Astrocyte (in vitro differentiated cells and primary cell): Measurements from ENCODE around the gene PNPLA7. TPM values are rescaled to one million over a fixed set of nuclear protein-coding genes. Genes with fewer than 3 reads are reported as not detected.

Experiments
- DNase-seq: peaks from one replicate; pipeline ENCODE4 v3.0.0-alpha.2; 2010; ENCODE audit warnings: low read depth
- FAIRE-seq: peaks from 2 replicates; lab custom pipeline; 2011; peaks lifted over from hg19 to GRCh38; lab: Jason Lieb, UNC
- H2AFZ ChIP-seq: 2 replicates; pipeline ENCODE4 v1.6.0; 2012; ENCODE audit warnings: low read depth, low read length, inconsistent platforms
- H3K27ac ChIP-seq: 2 replicates; pipeline ENCODE4 v1.5.1; 2011; ENCODE audit warnings: low read depth, low read length, inconsistent platforms
- H3K27me3 ChIP-seq: 2 replicates; pipeline ENCODE4 v1.6.0; 2011; ENCODE audit warnings: low read length, inconsistent platforms; ENCODE audit not compliant: insufficient read depth
- H3K36me3 ChIP-seq: 2 replicates; pipeline ENCODE4 v1.5.1; 2011; ENCODE audit warnings: low read length, inconsistent platforms; ENCODE audit not compliant: insufficient read depth
- H3K4me1 ChIP-seq: 2 replicates; pipeline ENCODE4 v1.5.1; 2011; ENCODE audit warnings: low read length, inconsistent platforms; ENCODE audit not compliant: insufficient read depth
- H3K4me2 ChIP-seq: 2 replicates; pipeline ENCODE4 v1.6.0; 2012; ENCODE audit warnings: low read length, inconsistent platforms
- H3K4me3 ChIP-seq: 2 replicates; pipeline ENCODE4 v1.5.1; 2011; ENCODE audit warnings: low read depth, mild to moderate bottlenecking, low read length, inconsistent platforms; ENCODE audit not compliant: insufficient read depth
- H3K79me2 ChIP-seq: 2 replicates; pipeline ENCODE4 v1.6.0; 2012; ENCODE audit warnings: mild to moderate bottlenecking, low read length, inconsistent platforms; ENCODE audit not compliant: insufficient read depth
- H3K9ac ChIP-seq: 2 replicates; pipeline ENCODE4 v1.6.0; 2012; ENCODE audit warnings: mild to moderate bottlenecking, low read length, inconsistent platforms
- H3K9me3 ChIP-seq: 2 replicates; pipeline ENCODE4 v1.5.1; 2012; ENCODE audit warnings: low read depth, mild to moderate bottlenecking, low read length, inconsistent platforms; ENCODE audit not compliant: insufficient read depth
- H4K20me1 ChIP-seq: 2 replicates; pipeline ENCODE4 v1.6.0; 2012; ENCODE audit warnings: low read length, inconsistent platforms; ENCODE audit not compliant: insufficient read depth
- H3K27ac Mint-ChIP-seq: one replicate; pipeline ENCODE4 v1.8.0; 2021; ENCODE audit warnings: mild to moderate bottlenecking, mixed read lengths; ENCODE audit not compliant: unreplicated experiment
- H3K27me3 Mint-ChIP-seq: one replicate; pipeline ENCODE4 v1.8.0; 2021; ENCODE audit warnings: low read depth, mixed read lengths; ENCODE audit not compliant: unreplicated experiment
- H3K36me3 Mint-ChIP-seq: one replicate; pipeline ENCODE4 v1.8.0; 2021; ENCODE audit warnings: low read depth, mixed read lengths; ENCODE audit not compliant: unreplicated experiment
- H3K4me1 Mint-ChIP-seq: one replicate; pipeline ENCODE4 v1.8.0; 2021; ENCODE audit warnings: low read depth, mixed read lengths; ENCODE audit not compliant: unreplicated experiment
- H3K4me3 Mint-ChIP-seq: one replicate; pipeline ENCODE4 v1.8.0; 2021; ENCODE audit warnings: mild to moderate bottlenecking, moderate library complexity, mixed read lengths; ENCODE audit not compliant: unreplicated experiment
- H3K9me3 Mint-ChIP-seq: one replicate; pipeline ENCODE4 v1.8.0; 2021; ENCODE audit warnings: mild to moderate bottlenecking, mixed read lengths; ENCODE audit not compliant: unreplicated experiment
- EZH2 ChIP-seq: IDR thresholded peaks from 2 replicates; pipeline ENCODE4 v1.6.1; 2012; ENCODE audit warnings: mild to moderate bottlenecking, low read length, inconsistent platforms; ENCODE audit not compliant: insufficient read depth
- total RNA-seq: library from RNA; stranded (reverse); gene quantifications from 2 replicates; pipeline ENCODE4 v1.2.1, GENCODE V29; 2021
- TF ChIP-seq, protein P1 (sequence below): IDR thresholded peaks from 2 replicates; pipeline ENCODE4 v1.5.1; 2011; ENCODE audit warnings: low read depth, mild to moderate bottlenecking, inconsistent platforms, low read length, moderate library complexity; ENCODE audit not compliant: insufficient read depth

PNPLA7 gene
- total RNA-seq, 1 donor from 2014 or later = 2.6 TPM

GRCh38 chr9:137588311-137588710 lies 38.1 kb upstream of the PNPLA7 start:
- peaks cover 4% of the 10 kb centered on the region for H3K27me3 Mint-ChIP-seq
- FAIRE-seq (no peak), DNase-seq (no peak)
- no peak overlapping the region for H3K27ac ChIP-seq
- peak overlapping the region; percentile 98 for H3K4me2 ChIP-seq
- peaks cover 10% of the 10 kb centered on the region for H3K4me1 ChIP-seq
- no peaks in the 10 kb centered on the region for H3K9me3 ChIP-seq
- peaks cover 4% of the 10 kb centered on the region for H3K4me1 Mint-ChIP-seq
- TF ChIP-seq, protein P1, sequence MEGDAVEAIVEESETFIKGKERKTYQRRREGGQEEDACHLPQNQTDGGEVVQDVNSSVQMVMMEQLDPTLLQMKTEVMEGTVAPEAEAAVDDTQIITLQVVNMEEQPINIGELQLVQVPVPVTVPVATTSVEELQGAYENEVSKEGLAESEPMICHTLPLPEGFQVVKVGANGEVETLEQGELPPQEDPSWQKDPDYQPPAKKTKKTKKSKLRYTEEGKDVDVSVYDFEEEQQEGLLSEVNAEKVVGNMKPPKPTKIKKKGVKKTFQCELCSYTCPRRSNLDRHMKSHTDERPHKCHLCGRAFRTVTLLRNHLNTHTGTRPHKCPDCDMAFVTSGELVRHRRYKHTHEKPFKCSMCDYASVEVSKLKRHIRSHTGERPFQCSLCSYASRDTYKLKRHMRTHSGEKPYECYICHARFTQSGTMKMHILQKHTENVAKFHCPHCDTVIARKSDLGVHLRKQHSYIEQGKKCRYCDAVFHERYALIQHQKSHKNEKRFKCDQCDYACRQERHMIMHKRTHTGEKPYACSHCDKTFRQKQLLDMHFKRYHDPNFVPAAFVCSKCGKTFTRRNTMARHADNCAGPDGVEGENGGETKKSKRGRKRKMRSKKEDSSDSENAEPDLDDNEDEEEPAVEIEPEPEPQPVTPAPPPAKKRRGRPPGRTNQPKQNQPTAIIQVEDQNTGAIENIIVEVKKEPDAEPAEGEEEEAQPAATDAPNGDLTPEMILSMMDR = no peak
- H3K36me3 Mint-ChIP-seq = peaks cover 5% of the 10 kb centered on the region
- no peak overlapping the region for H3K4me3 Mint-ChIP-seq
- H2AFZ ChIP-seq = no peak overlapping the region
- no peak overlapping the region for H3K9ac ChIP-seq
- no peak overlapping the region for H3K4me3 ChIP-seq
- H4K20me1 ChIP-seq = peaks cover 58% of the 10 kb centered on the region
- H3K27me3 ChIP-seq = no peaks in the 10 kb centered on the region
- H3K9me3 Mint-ChIP-seq = no peaks in the 10 kb centered on the region
- H3K27ac Mint-ChIP-seq = no peak overlapping the region
- peaks cover 19% of the 10 kb centered on the region for H3K36me3 ChIP-seq
- peaks cover 57% of the 10 kb centered on the region for H3K79me2 ChIP-seq

- Histone ChIP-seq H3K4me1 (peaks cover 10% of the 10 kb centered on the region), H3K79me2 (peaks cover 58% of the 10 kb centered on the region), H3K9ac (no peak overlapping the region), H3K9me3 (no peaks in the 10 kb centered on the region), H4K20me1 (peaks cover 67% of the 10 kb centered on the region), H3K4me3 (no peak overlapping the region), H3K27me3 (no peaks in the 10 kb centered on the region), H3K36me3 (peaks cover 19% of the 10 kb centered on the region), H3K27ac (no peak overlapping the region), H2AFZ (no peak overlapping the region), H3K4me2 (no peak overlapping the region)
- no peak for DNase-seq
- H3K4me3 Mint-ChIP-seq = no peak overlapping the region
- TF ChIP-seq EZH2 = no peak
- TF ChIP-seq, protein P1 = no peak
- no peak overlapping the region for H3K27ac Mint-ChIP-seq
- H3K27me3 Mint-ChIP-seq = no peaks in the 10 kb centered on the region
- FAIRE-seq = no peak
- peaks cover 4% of the 10 kb centered on the region for H3K4me1 Mint-ChIP-seq
- H3K9me3 Mint-ChIP-seq = no peaks in the 10 kb centered on the region
- H3K36me3 Mint-ChIP-seq = peaks cover 8% of the 10 kb centered on the region
Observed at GRCh38 chr9:137586854-137587253, 36.7 kb upstream of the PNPLA7 start.

DNA sequence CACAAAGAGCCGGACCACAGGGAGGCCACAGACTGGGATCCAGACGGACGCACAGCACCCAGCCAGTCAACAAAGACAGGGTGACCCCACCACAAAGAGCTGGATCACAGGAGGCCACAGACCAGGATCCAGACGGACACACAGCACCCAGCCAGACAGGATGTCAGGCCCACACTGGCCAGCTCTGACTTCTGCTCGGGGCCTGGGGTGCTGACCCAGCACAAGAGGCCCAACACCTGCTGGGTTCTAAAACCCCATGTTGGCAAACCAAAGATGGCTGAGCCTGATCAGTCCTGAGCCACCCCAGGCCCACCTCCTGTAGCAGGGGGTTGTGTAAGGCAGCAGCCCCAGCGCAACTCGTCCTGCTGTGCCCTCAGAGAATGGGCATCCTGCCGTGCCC lies 33.8 kb upstream of the PNPLA7 start:
- Histone ChIP-seq H3K79me2 (peaks cover 49% of the 10 kb centered on the region), H3K9ac (no peak overlapping the region), H3K27ac (no peak overlapping the region), H3K9me3 (no peaks in the 10 kb centered on the region), H3K4me2 (no peak overlapping the region), H3K36me3 (peaks cover 24% of the 10 kb centered on the region), H4K20me1 (peaks cover 60% of the 10 kb centered on the region), H2AFZ (no peak overlapping the region), H3K4me1 (peaks cover 5% of the 10 kb centered on the region), H3K27me3 (no peaks in the 10 kb centered on the region), H3K4me3 (no peak overlapping the region)
- peaks cover 8% of the 10 kb centered on the region for H3K36me3 Mint-ChIP-seq
- peaks cover 4% of the 10 kb centered on the region for H3K4me1 Mint-ChIP-seq
- peak overlapping the region; percentile 34 for H3K27ac Mint-ChIP-seq
- H3K4me3 Mint-ChIP-seq = no peak overlapping the region
- H3K27me3 Mint-ChIP-seq = no peaks in the 10 kb centered on the region
- H3K9me3 Mint-ChIP-seq = no peaks in the 10 kb centered on the region
- no peak for TF ChIP-seq EZH2
- TF ChIP-seq, protein P1 = no peak
- FAIRE-seq (no peak), DNase-seq (no peak)
